Esophagus squamous epithelium (tissue), 4 donors: ENCODE data around the gene N4BP3.

Experiments
- CTCF ChIP-seq, 6 experiments: fragments of 450-650 bp in 4 of 6; fragments of 200-600 bp in 2 of 6; sonication (generic) in 2 of 6; IDR thresholded peaks; one replicate each; pipeline ENCODE4 v1.5.1; 2016 to 2019; ENCODE audit warnings: antibody characterized with exemption in 6 of 6, mild to moderate bottlenecking in 4 of 6, moderate library complexity in 4 of 6
- POLR2A ChIP-seq, 4 donors: fragments of 450-650 bp; IDR thresholded peaks; one replicate each; pipeline ENCODE4 v1.6.1; 2017; ENCODE audit warnings: antibody characterized with exemption in 4 of 4, mild to moderate bottlenecking in 4 of 4, moderate library complexity in 3 of 4

- TF ChIP-seq CTCF (IDR thresholded peaks at IDR 0.05) (no peak), POLR2A (IDR thresholded peaks at IDR 0.05) (no peak)
Observed at GRCh38 chr5:178068293-178068692, 45.0 kb upstream of the N4BP3 start.
